ENCODE measurements around the gene ZNF800. TPM values are rescaled to one million over a fixed set of nuclear protein-coding genes. Genes with fewer than 3 reads are reported as not detected.

The ZNF800 gene
- polyA plus RNA-seq, 1 donor from 2014 or later = 4.2 TPM

DNA sequence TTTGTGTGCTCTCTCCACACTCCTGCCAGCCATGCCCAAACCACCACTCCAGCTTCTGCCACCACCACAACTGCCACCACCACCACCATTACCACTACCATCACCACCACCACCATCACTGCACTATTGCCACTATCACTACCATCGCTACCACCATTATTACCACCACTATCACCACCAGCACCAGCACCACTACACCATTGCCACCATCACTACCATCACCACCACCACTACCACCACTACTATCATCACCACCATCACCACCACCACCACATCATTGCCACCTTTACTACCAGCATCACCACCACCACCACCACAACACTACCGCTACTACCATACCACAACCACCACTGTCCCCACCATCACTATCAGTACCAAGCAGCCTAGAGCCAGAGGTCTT is 26.0 kb upstream of the ZNF800 start:
- H3K9ac ChIP-seq (ENCODE audit: low read length) = no peak overlapping the region
- H3K9me3 ChIP-seq (ENCODE audit: low read length) = no peaks in the 10 kb centered on the region
- H4K20me1 ChIP-seq (ENCODE audit: insufficient read depth) = no peaks in the 10 kb centered on the region
- no peaks in the 10 kb centered on the region for H3K9me2 ChIP-seq (ENCODE audit: insufficient read depth, low read length)
- H3K4me3 ChIP-seq (ENCODE audit: low read length) = no peak overlapping the region
- H3K36me3 ChIP-seq (ENCODE audit: insufficient read depth, low read length) = no peaks in the 10 kb centered on the region
- no peaks in the 10 kb centered on the region for H3F3A ChIP-seq (ENCODE audit: insufficient read depth, low read length, poor library complexity, severe bottlenecking)
- no peak overlapping the region for H3K27ac ChIP-seq (ENCODE audit: low read length)
- H2AFZ ChIP-seq (ENCODE audit: low read depth, low read length) = no peak overlapping the region
- no peaks in the 10 kb centered on the region for H3K27me3 ChIP-seq (ENCODE audit: insufficient read depth, low read depth, low read length)
- TF ChIP-seq MXI1 (conservative IDR thresholded peaks at IDR 0.05; ENCODE audit: poor library complexity, severe bottlenecking) (no peak), POLR2AphosphoS5 (IDR thresholded peaks at IDR 0.05) (no peak)
- no peak overlapping the region for H3K4me2 ChIP-seq (ENCODE audit: low read length)
- no peaks in the 10 kb centered on the region for H3K79me2 ChIP-seq (replicated peaks; ENCODE audit: insufficient read depth, low read length)

GRCh38 chr7:127417346-127417745 is 24.8 kb upstream of the ZNF800 start:
- no peaks in the 10 kb centered on the region for H3F3A ChIP-seq (ENCODE audit: insufficient read depth, low read length, poor library complexity, severe bottlenecking)
- H3K4me2 ChIP-seq (ENCODE audit: low read length) = no peak overlapping the region
- no peak overlapping the region for H3K4me3 ChIP-seq (ENCODE audit: low read length)
- H3K27me3 ChIP-seq (ENCODE audit: insufficient read depth, low read depth, low read length) = no peaks in the 10 kb centered on the region
- H3K9ac ChIP-seq (ENCODE audit: low read length) = no peak overlapping the region
- no peak overlapping the region for H2AFZ ChIP-seq (ENCODE audit: low read depth, low read length)
- H3K79me2 ChIP-seq (replicated peaks; ENCODE audit: insufficient read depth, low read length) = no peaks in the 10 kb centered on the region
- no peaks in the 10 kb centered on the region for H3K9me3 ChIP-seq (ENCODE audit: low read length)
- no peaks in the 10 kb centered on the region for H3K36me3 ChIP-seq (ENCODE audit: insufficient read depth, low read length)
- TF ChIP-seq, protein P1, sequence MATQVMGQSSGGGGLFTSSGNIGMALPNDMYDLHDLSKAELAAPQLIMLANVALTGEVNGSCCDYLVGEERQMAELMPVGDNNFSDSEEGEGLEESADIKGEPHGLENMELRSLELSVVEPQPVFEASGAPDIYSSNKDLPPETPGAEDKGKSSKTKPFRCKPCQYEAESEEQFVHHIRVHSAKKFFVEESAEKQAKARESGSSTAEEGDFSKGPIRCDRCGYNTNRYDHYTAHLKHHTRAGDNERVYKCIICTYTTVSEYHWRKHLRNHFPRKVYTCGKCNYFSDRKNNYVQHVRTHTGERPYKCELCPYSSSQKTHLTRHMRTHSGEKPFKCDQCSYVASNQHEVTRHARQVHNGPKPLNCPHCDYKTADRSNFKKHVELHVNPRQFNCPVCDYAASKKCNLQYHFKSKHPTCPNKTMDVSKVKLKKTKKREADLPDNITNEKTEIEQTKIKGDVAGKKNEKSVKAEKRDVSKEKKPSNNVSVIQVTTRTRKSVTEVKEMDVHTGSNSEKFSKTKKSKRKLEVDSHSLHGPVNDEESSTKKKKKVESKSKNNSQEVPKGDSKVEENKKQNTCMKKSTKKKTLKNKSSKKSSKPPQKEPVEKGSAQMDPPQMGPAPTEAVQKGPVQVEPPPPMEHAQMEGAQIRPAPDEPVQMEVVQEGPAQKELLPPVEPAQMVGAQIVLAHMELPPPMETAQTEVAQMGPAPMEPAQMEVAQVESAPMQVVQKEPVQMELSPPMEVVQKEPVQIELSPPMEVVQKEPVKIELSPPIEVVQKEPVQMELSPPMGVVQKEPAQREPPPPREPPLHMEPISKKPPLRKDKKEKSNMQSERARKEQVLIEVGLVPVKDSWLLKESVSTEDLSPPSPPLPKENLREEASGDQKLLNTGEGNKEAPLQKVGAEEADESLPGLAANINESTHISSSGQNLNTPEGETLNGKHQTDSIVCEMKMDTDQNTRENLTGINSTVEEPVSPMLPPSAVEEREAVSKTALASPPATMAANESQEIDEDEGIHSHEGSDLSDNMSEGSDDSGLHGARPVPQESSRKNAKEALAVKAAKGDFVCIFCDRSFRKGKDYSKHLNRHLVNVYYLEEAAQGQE (IDR thresholded peaks at IDR 0.05; ENCODE audit: borderline replicate concordance) = no peak
- TF ChIP-seq EZH2 (IDR thresholded peaks at IDR 0.05; ENCODE audit: borderline replicate concordance, insufficient read depth, low read length, poor library complexity, severe bottlenecking) (no peak), SMC3 (conservative IDR thresholded peaks at IDR 0.05; ENCODE audit: poor library complexity) (no peak), POLR2AphosphoS5 (IDR thresholded peaks at IDR 0.05) (no peak), CTCF (IDR thresholded peaks at IDR 0.05; ENCODE audit: poor library complexity, severe bottlenecking) (no peak), MXI1 (conservative IDR thresholded peaks at IDR 0.05; ENCODE audit: poor library complexity, severe bottlenecking) (no peak), EP300 (conservative IDR thresholded peaks at IDR 0.05; ENCODE audit: poor library complexity, severe bottlenecking) (no peak), RAD21 (conservative IDR thresholded peaks at IDR 0.05) (no peak), TAF1 (IDR thresholded peaks at IDR 0.05; ENCODE audit: low read depth) (no peak)
- H4K20me1 ChIP-seq (ENCODE audit: insufficient read depth) = no peaks in the 10 kb centered on the region
- no peaks in the 10 kb centered on the region for H3K9me2 ChIP-seq (ENCODE audit: insufficient read depth, low read length)
- H3K27ac ChIP-seq (ENCODE audit: low read length) = no peak overlapping the region
